Gastrocnemius medialis (tissue), 4 donors: ENCODE data around the gene TIAM2. TPM values are rescaled to one million over a fixed set of nuclear protein-coding genes. Genes with fewer than 3 reads are reported as not detected.

Experiments used
- ATAC-seq, 2 donors: fragments of 150-250 bp; one replicate each; pipeline ENCODE4 v1.9.1; 2016
- DNase-seq, 2 donors: peaks; one replicate each; pipeline ENCODE4 v3.0.0-alpha.2; 2019
- H3K27ac ChIP-seq, 4 donors: fragments of 200-600 bp; sonication (generic); 1 replicate in 1 of 4; 2 replicates in 3 of 4; pipeline ENCODE4 v1.5.1; 2016 to 2018; ENCODE audit warnings: mild to moderate bottlenecking in 2 of 4, moderate library complexity in 1 of 4
- H3K27me3 ChIP-seq, 3 donors: fragments of 200-600 bp; sonication (generic) in 2 of 3; 1 replicate in 1 of 3; 2 replicates in 2 of 3; pipeline versions ENCODE4 v1.5.1 to v1.6.0; 2016 to 2019; ENCODE audit warnings: mild to moderate bottlenecking in 1 of 3, moderate library complexity in 1 of 3
- H3K36me3 ChIP-seq, 2 donors: fragments of 200-600 bp; sonication (generic) in 1 of 2; one replicate each; pipeline ENCODE4 v1.5.1; 2017 to 2018
- H3K4me1 ChIP-seq, 2 donors: fragments of 200-600 bp; sonication (generic) in 1 of 2; one replicate each; pipeline ENCODE4 v1.5.1; 2016 to 2017; ENCODE audit warnings: mild to moderate bottlenecking in 2 of 2
- H3K4me3 ChIP-seq, 4 donors: fragments of 200-600 bp; sonication (generic) in 3 of 4; 1 replicate in 1 of 4; 2 replicates in 3 of 4; pipeline ENCODE4 v1.5.1; 2016 to 2019; ENCODE audit warnings: mild to moderate bottlenecking in 2 of 4
- H3K9me3 ChIP-seq, 3 donors: fragments of 200-600 bp; sonication (generic) in 2 of 3; 1 replicate in 1 of 3; 2 replicates in 2 of 3; pipeline ENCODE4 v1.5.1; 2016 to 2019
- POLR2A ChIP-seq, 2 donors: fragments of 450-650 bp; IDR thresholded peaks; one replicate each; pipeline ENCODE4 v1.6.1; 2017; ENCODE audit warnings: antibody characterized with exemption in 2 of 2, mild to moderate bottlenecking in 2 of 2, moderate library complexity in 2 of 2
- in situ Hi-C, 4 donors: fragments of 200-750 bp; cut with MboI; loops; one replicate each; pipeline versions ENCODE4 v1.15.0 to v1.8.0; 2017; ENCODE audit warnings: low sequenced_read_pairs in 4 of 4
- intact Hi-C: fragments of 100-400 bp; cut with DNase I; formaldehyde crosslinking; loops from one replicate; pipeline ENCODE4 v1.15.1; 2023; ENCODE audit warnings: low total_unique reads
- total RNA-seq, 4 donors: library from RNA; depleted of rRNA; stranded (reverse); fragments of >200 nt; gene quantifications; one replicate each; pipeline versions ENCODE4 v1.1.0 to v1.2.3, GENCODE V29; 2016
- TF ChIP-seq, protein P1 (sequence below), 5 experiments: fragments of 450-650 bp in 3 of 5; fragments of 200-600 bp in 2 of 5; sonication (generic) in 2 of 5; IDR thresholded peaks in 4 of 5; conservative IDR thresholded peaks in 1 of 5; 1 replicate in 4 of 5; 2 replicates in 1 of 5; pipeline ENCODE4 v1.5.1; 2016 to 2019; ENCODE audit warnings: antibody characterized with exemption in 5 of 5, mild to moderate bottlenecking in 3 of 5, moderate library complexity in 3 of 5

The TIAM2 gene
- total RNA-seq, 4 donors from 2014 or later, result 4.4 to 18.8 (median 13.6) TPM

DNA sequence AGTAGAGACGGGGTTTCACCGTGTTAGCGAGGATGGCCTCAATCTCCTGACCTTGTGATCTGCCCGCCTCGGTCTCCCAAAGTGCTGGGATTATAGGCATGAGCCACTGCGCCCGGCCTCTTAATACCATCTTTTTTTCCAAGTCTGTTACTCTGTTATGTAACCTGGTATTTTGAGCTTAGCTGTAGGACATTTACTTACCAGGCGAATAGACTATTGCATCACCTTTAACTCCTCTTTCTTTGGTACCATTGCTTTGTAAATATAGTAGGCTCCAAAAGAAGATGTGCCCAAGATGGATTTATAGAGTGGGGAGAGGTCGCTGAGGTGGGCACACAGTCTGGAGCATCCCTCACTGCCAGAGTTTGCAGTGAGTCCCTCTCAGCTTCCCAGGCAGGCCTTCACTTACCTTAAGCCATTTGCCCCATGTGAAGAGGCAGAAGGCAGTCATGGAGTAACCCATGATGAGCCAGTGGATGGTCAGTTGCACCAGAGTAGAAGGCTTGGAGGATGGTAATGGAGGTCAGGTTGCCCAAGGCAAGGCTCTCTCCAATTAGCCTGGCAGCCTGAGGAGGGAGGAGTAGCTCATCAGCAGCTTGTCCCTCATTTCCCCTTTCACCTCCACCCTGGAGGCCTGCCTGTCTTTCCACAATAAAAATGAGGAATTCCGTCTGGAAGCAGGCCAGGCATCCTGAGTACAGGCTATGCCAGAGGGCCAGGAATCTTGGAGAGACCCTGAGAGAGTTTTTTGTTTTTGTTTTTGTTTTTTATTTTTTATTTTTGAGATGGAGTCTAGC lies 9.7 kb downstream of the TIAM2 start:
- Histone ChIP-seq H3K27ac (no peak overlapping the region), H3K4me3 (no peak overlapping the region), H3K27me3 (no peaks in the 10 kb centered on the region), H3K9me3 (no peaks in the 10 kb centered on the region), H3K36me3 (no peaks in the 10 kb centered on the region), H3K4me1 (peaks cover 0 to 3% of the 10 kb centered on the region in 2 donors)
- no peak for ATAC-seq
- TF ChIP-seq POLR2A (IDR thresholded peaks at IDR 0.05), result no peak
- TF ChIP-seq, protein P1, sequence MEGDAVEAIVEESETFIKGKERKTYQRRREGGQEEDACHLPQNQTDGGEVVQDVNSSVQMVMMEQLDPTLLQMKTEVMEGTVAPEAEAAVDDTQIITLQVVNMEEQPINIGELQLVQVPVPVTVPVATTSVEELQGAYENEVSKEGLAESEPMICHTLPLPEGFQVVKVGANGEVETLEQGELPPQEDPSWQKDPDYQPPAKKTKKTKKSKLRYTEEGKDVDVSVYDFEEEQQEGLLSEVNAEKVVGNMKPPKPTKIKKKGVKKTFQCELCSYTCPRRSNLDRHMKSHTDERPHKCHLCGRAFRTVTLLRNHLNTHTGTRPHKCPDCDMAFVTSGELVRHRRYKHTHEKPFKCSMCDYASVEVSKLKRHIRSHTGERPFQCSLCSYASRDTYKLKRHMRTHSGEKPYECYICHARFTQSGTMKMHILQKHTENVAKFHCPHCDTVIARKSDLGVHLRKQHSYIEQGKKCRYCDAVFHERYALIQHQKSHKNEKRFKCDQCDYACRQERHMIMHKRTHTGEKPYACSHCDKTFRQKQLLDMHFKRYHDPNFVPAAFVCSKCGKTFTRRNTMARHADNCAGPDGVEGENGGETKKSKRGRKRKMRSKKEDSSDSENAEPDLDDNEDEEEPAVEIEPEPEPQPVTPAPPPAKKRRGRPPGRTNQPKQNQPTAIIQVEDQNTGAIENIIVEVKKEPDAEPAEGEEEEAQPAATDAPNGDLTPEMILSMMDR (IDR thresholded peaks at IDR 0.05 in 4 of 5, conservative IDR thresholded peaks at IDR 0.05 in 1 of 5), result no peak
- in situ Hi-C loops (no loop called here), intact Hi-C loops (no loop called here)
- DNase-seq, result no peak

DNA sequence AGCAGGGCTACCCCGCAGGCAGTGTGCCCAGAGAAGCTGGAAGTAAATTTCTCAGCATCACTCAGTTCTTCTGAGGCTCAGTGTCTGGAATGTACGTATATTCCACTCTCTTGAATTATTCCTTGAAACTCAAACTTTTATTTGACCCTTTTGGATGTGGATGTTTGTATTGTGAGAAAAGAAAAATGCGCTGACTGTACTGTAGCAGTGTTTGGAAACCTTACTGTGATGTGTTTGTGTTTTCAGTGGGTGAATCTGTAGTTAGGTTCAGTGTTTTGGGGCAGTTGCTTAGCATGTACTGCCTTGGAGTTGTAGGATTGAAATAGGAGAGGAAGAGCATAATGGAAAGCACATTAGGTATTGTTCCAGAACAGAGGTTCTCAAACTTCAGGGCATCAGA lies 13.5 kb downstream of the TIAM2 start:
- Histone ChIP-seq H3K4me3 (no peak overlapping the region), H3K27ac (no peak overlapping the region), H3K27me3 (no peaks in the 10 kb centered on the region), H3K9me3 (no peaks in the 10 kb centered on the region), H3K4me1 (peaks cover 0 to 1% of the 10 kb centered on the region in 2 donors), H3K36me3 (no peaks in the 10 kb centered on the region)
- in situ Hi-C loops (no loop called here), intact Hi-C loops (no loop called here)
- ATAC-seq (no peak), DNase-seq (no peak)
- TF ChIP-seq, protein P1 (IDR thresholded peaks at IDR 0.05 in 4 of 5, conservative IDR thresholded peaks at IDR 0.05 in 1 of 5), result no peak
- no peak for TF ChIP-seq POLR2A (IDR thresholded peaks at IDR 0.05)

DNA sequence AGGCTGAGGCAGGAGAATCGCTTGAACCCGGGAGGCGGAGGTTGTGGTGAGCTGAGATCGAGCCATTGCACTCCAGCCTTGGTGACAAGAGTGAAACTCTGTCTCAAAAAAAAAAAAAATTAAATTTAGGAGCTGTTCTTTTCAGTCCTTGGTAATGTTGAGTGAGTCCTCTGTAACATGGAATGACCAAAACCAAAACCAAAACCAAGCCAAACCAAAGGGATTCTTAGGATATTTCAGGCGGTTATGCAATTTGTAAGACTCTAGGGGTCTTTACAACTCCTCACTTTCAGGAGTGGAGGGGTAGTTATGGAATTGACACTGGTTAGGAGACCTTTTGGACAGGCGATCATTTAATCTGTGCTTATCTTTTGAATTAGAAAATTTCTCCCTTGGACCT lies 15.8 kb downstream of the TIAM2 start:
- TF ChIP-seq, protein P1 (IDR thresholded peaks at IDR 0.05 in 4 of 5, conservative IDR thresholded peaks at IDR 0.05 in 1 of 5), result no peak
- TF ChIP-seq POLR2A (IDR thresholded peaks at IDR 0.05), result no peak
- Histone ChIP-seq H3K27ac (no peak overlapping the region), H3K27me3 (no peaks in the 10 kb centered on the region), H3K4me1 (peaks cover 5 to 10% of the 10 kb centered on the region in 2 donors), H3K36me3 (no peaks in the 10 kb centered on the region), H3K9me3 (no peaks in the 10 kb centered on the region), H3K4me3 (no peak overlapping the region)
- in situ Hi-C loops (no loop called here), intact Hi-C loops (no loop called here)
- ATAC-seq (no peak), DNase-seq (no peak)

DNA sequence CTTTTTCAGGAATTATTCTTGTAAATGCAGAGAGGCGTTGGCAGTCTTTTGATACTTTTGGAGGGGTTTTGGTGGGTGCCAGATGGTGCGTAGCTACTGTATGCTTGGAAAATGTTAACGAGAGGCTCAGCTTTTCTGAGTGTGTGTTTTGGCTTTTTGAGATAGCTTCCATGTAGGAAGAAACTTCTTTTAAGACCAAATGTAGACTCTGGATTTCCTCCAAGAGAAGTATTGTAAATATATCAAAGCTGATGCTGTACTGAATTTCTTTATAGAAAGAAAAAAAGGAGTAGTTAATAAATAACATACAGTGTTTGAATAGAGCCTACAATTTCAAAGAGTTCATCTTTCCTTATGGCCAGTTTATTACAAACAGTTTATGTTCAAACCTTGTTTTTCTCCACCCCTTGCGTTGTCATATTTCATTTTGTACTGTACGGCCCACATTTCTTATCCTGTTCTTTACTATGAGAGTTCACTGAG lies 16.7 kb downstream of the TIAM2 start:
- H3K9me3 ChIP-seq, result no peaks in the 10 kb centered on the region
- no peak overlapping the region for H3K27ac ChIP-seq
- H3K36me3 ChIP-seq, result no peaks in the 10 kb centered on the region
- no peak for ATAC-seq
- in situ Hi-C loops (no loop called here), intact Hi-C loops (no loop called here)
- peaks cover 5 to 12% of the 10 kb centered on the region in 2 donors for H3K4me1 ChIP-seq
- no peaks in the 10 kb centered on the region for H3K27me3 ChIP-seq
- DNase-seq, result no peak
- no peak for TF ChIP-seq POLR2A (IDR thresholded peaks at IDR 0.05)
- TF ChIP-seq, protein P1 (IDR thresholded peaks at IDR 0.05 in 4 of 5, conservative IDR thresholded peaks at IDR 0.05 in 1 of 5), result no peak
- H3K4me3 ChIP-seq, result no peak overlapping the region
